HepG2 (cell line): ENCODE results near the gene ST6GALNAC4. TPM values are rescaled to one million over a fixed set of nuclear protein-coding genes. Genes with fewer than 3 reads are reported as not detected.

Source experiments
- CREBL2 ChIP-seq: sonication (generic); formaldehyde crosslinking; IDR thresholded peaks from 2 replicates; pipeline ENCODE4 v1.8.1; 2023; ENCODE audit warnings: missing genetic modification reagents, mild to moderate bottlenecking, borderline replicate concordance
- ELK4 ChIP-seq: sonication (generic); formaldehyde crosslinking; IDR thresholded peaks from 2 replicates; pipeline ENCODE4 v1.9.0; 2021; ENCODE audit warnings: missing genetic modification reagents, borderline replicate concordance
- EZH2 ChIP-seq: conservative IDR thresholded peaks from 2 replicates; pipeline ENCODE4 v1.6.1; 2012; ENCODE audit warnings: mild to moderate bottlenecking, low read depth, low read length, moderate library complexity
- FOXK2 ChIP-seq: fragments of 450-650 bp; IDR thresholded peaks from 2 replicates; pipeline ENCODE4 v1.6.1; 2016
- FOXO4 ChIP-seq: sonication (generic); formaldehyde crosslinking; conservative IDR thresholded peaks from 2 replicates; pipeline ENCODE4 v1.8.1; 2023; ENCODE audit warnings: missing genetic modification reagents
- FOXP1 ChIP-seq, 2 experiments: fragments of 450-650 bp in 1 of 2; IDR thresholded peaks; 2 replicates each; pipeline ENCODE4 v1.6.1; 2017 to 2018; ENCODE audit warnings: antibody characterized with exemption in 1 of 2
- PAXIP1 ChIP-seq: sonication (generic); formaldehyde crosslinking; conservative IDR thresholded peaks from 2 replicates; pipeline ENCODE4 v1.4.0; 2020; ENCODE audit warnings: mild to moderate bottlenecking, missing genetic modification reagents, moderate library complexity
- PBX3 ChIP-seq: sonication (generic); formaldehyde crosslinking; IDR thresholded peaks from 2 replicates; pipeline ENCODE4 v1.8.1; 2023; ENCODE audit warnings: missing genetic modification reagents, inconsistent platforms, borderline replicate concordance
- SSRP1 ChIP-seq: IDR thresholded peaks from 2 replicates; pipeline ENCODE4 v1.6.1; 2016; ENCODE audit warnings: control low read depth
- ZBTB33 ChIP-seq: sonication (generic); formaldehyde crosslinking; IDR thresholded peaks from 2 replicates; pipeline ENCODE4 v1.4.0; 2020; ENCODE audit warnings: missing genetic modification reagents
- ZBTB42 ChIP-seq: sonication (generic); formaldehyde crosslinking; IDR thresholded peaks from 2 replicates; pipeline ENCODE4 v1.5.0; 2020; ENCODE audit warnings: mild to moderate bottlenecking, missing genetic modification reagents
- ZC3H4 ChIP-seq: sonication (generic); formaldehyde crosslinking; IDR thresholded peaks from 2 replicates; pipeline ENCODE4 v1.4.0; 2020; ENCODE audit warnings: missing genetic modification reagents, borderline replicate concordance
- ZKSCAN5 ChIP-seq: sonication (generic); formaldehyde crosslinking; IDR thresholded peaks from 2 replicates; pipeline ENCODE4 v1.5.1; 2020; ENCODE audit warnings: mild to moderate bottlenecking, missing genetic modification reagents
- ZNF20 ChIP-seq: sonication (generic); formaldehyde crosslinking; IDR thresholded peaks from 2 replicates; pipeline ENCODE4 v1.4.0; 2020; ENCODE audit warnings: mild to moderate bottlenecking, moderate library complexity, missing genetic modification reagents
- ZNF24 ChIP-seq: fragments of 450-650 bp; IDR thresholded peaks from 2 replicates; pipeline ENCODE4 v1.6.1; 2017; ENCODE audit warnings: antibody characterized with exemption, mild to moderate bottlenecking
- ZNF253 ChIP-seq: sonication (generic); formaldehyde crosslinking; IDR thresholded peaks from 2 replicates; pipeline ENCODE4 v1.8.0; 2022; ENCODE audit warnings: mild to moderate bottlenecking, missing genetic modification reagents, borderline replicate concordance
- ZNF326 ChIP-seq: sonication (generic); formaldehyde crosslinking; IDR thresholded peaks from 2 replicates; pipeline ENCODE4 v1.4.0; 2020; ENCODE audit warnings: missing genetic modification reagents, borderline replicate concordance
- ZNF577 ChIP-seq: sonication (generic); formaldehyde crosslinking; IDR thresholded peaks from 2 replicates; pipeline ENCODE4 v1.4.0; 2020; ENCODE audit warnings: mild to moderate bottlenecking, low read depth, missing genetic modification reagents, borderline replicate concordance
- ZNF598 ChIP-seq: sonication (generic); formaldehyde crosslinking; IDR thresholded peaks from 2 replicates; pipeline ENCODE4 v1.5.1; 2020; ENCODE audit warnings: mild to moderate bottlenecking, missing genetic modification reagents, borderline replicate concordance
- ZNF83 ChIP-seq: sonication (generic); formaldehyde crosslinking; IDR thresholded peaks from 2 replicates; pipeline ENCODE4 v1.4.0; 2020; ENCODE audit warnings: missing genetic modification reagents, mild to moderate bottlenecking, borderline replicate concordance
- polyA plus RNA-seq, 8 experiments: library from polyadenylated mRNA; depleted of rRNA in 3 of 8; stranded (reverse) in 7 of 8; unstranded in 1 of 8; fragments of >200 nt; fragmentation: Illumina TruSeq in 4 of 8; extraction: Trizol in 4 of 8; gene quantifications; 2 replicates each; pipeline versions ENCODE4 v1.2.1 to v1.2.3, GENCODE V29; 2011 to 2016; ENCODE audit warnings: low read depth in 4 of 8, missing spikeins in 1 of 8, mixed read lengths in 1 of 8; ENCODE audit not compliant: insufficient read depth in 1 of 8
- total RNA-seq, 5 experiments: library from RNA; depleted of rRNA; stranded (reverse); fragments of >200 nt; fragmentation: Illumina TruSeq; extraction: Trizol; gene quantifications; 2 replicates each; pipeline ENCODE4 v1.2.3, GENCODE V29; 2016; ENCODE audit warnings: low read depth in 1 of 5

The ST6GALNAC4 gene
- total and polyA plus RNA-seq, 2 of the 13 experiments (the other 11 are each of a cell fraction or from before 2014, with no cell fraction given), result 18.8 to 27.7 TPM

- TF ChIP-seq ZNF577 (CRISPR knock-in tag), result no peak
- no peak for TF ChIP-seq ZBTB42 (CRISPR knock-in tag)
- no peak for TF ChIP-seq ZNF598
- TF ChIP-seq FOXK2, result no peak
- TF ChIP-seq EZH2, result no peak
- TF ChIP-seq ZC3H4, result no peak
- TF ChIP-seq PAXIP1, result peak; percentile 65
- no peak for TF ChIP-seq PBX3
- TF ChIP-seq ZBTB33, result 0 out of 2 replicates have a peak, but pooled peaks have one; percentile 27
- TF ChIP-seq ZNF20, result no peak
- TF ChIP-seq ZKSCAN5 (CRISPR knock-in tag), result no peak
- TF ChIP-seq ZNF253 (CRISPR knock-in tag), result no peak
- TF ChIP-seq SSRP1, result no peak
- no peak for TF ChIP-seq ELK4 (CRISPR knock-in tag)
- no peak for TF ChIP-seq FOXP1 (IDR thresholded peaks at IDR 0.05)
- TF ChIP-seq FOXP1 (CRISPR knock-in tag; IDR thresholded peaks at IDR 0.05), result peak; percentile 16; the same call in 1 of the 2 replicates
- TF ChIP-seq CREBL2 (CRISPR knock-in tag), result 0 out of 2 replicates have a peak, but pooled peaks have one; percentile 49
- TF ChIP-seq ZNF326, result no peak
- no peak for TF ChIP-seq ZNF83 (CRISPR knock-in tag)
- TF ChIP-seq ZNF24, result no peak
- no peak for TF ChIP-seq FOXO4
These were observed 38.6 kb upstream of the ST6GALNAC4 start (continued) for GRCh38 chr9:127955294-127956015.
